ENCODE results near the gene HCAR2.

- no peak for TF ChIP-seq GATA2 (IDR thresholded peaks at IDR 0.05; ENCODE audit: low read depth, low read length)
- TF ChIP-seq GATA3 (IDR thresholded peaks at IDR 0.05; ENCODE audit: low read depth, low read length), result no peak
Measured at GRCh38 chr12:122681814-122682213, 21.3 kb downstream of the HCAR2 start.

Measured in SH-SY5Y (cell line).